ENCODE results near the gene KCNC1. TPM values are rescaled to one million over a fixed set of nuclear protein-coding genes. Genes with fewer than 3 reads are reported as not detected.

Gene KCNC1
- total and polyA plus RNA-seq, 2 experiments from 2014 or later = 0.11 TPM; not detected in 1

GRCh38 chr11:17813391-17814059 lies 78.9 kb downstream of the KCNC1 start:
- Histone ChIP-seq H2AFZ (no peak overlapping the region), H3K27me3 (ENCODE audit: insufficient read depth) (no peaks in the 10 kb centered on the region), H3K4me1 (ENCODE audit: insufficient read depth) (no peaks in the 10 kb centered on the region), H3K27ac (ENCODE audit: low read depth) (no peak overlapping the region), H3K36me3 (ENCODE audit: insufficient read depth) (no peaks in the 10 kb centered on the region), H3K4me3 (no peak overlapping the region), H3K9me2 (ENCODE audit: insufficient read depth) (no peaks in the 10 kb centered on the region), H3K4me2 (no peak overlapping the region), H3F3A (replicated peaks; ENCODE audit: low read depth) (no peaks in the 10 kb centered on the region), H3K79me2 (replicated peaks; ENCODE audit: insufficient read depth) (no peaks in the 10 kb centered on the region), H4K20me1 (replicated peaks; ENCODE audit: insufficient read depth) (no peaks in the 10 kb centered on the region)
- DNase-seq (ENCODE audit: low spot score) (no peak), ATAC-seq (no peak)
- Mint-ChIP-seq H3K9me3 (no peaks in the 10 kb centered on the region; the same call in 2 of the 3 replicates), H3K27ac (no peak overlapping the region), H3K4me3 (no peak overlapping the region), H3K27me3 (ENCODE audit: insufficient read depth, low read depth, poor library complexity) (peaks cover 6% of the 10 kb centered on the region), H3K4me1 (no peaks in the 10 kb centered on the region; the same call in 2 of the 3 replicates), H3K36me3 (ENCODE audit: low read depth) (no peaks in the 10 kb centered on the region)
- no peak for TF ChIP-seq POLR2AphosphoS5 (IDR thresholded peaks at IDR 0.05; ENCODE audit: low read depth)
- no peak for TF ChIP-seq NANOG (IDR thresholded peaks at IDR 0.05; ENCODE audit: borderline replicate concordance)
- no peak for TF ChIP-seq STAT1 (IDR thresholded peaks at IDR 0.05; ENCODE audit: unreplicated experiment)
- no peak for TF ChIP-seq ZNF462 (CRISPR knock-in tag; IDR thresholded peaks at IDR 0.05)
- TF ChIP-seq ZNF114 (CRISPR knock-in tag; IDR thresholded peaks at IDR 0.05) = no peak
- no peak for TF ChIP-seq JUNB (IDR thresholded peaks at IDR 0.05; ENCODE audit: unreplicated experiment)
- TF ChIP-seq CTCF (conservative IDR thresholded peaks at IDR 0.05; ENCODE audit: low read depth in 2 of 2) = no peak
- TF ChIP-seq REST (IDR thresholded peaks at IDR 0.05; ENCODE audit: unreplicated experiment) = no peak
- TF ChIP-seq ZNF331 (CRISPR knock-in tag; IDR thresholded peaks at IDR 0.05; ENCODE audit: low read depth) = no peak
- no peak for TF ChIP-seq CREB1 (CRISPR knock-in tag; IDR thresholded peaks at IDR 0.05; ENCODE audit: low read depth)
- no peak for TF ChIP-seq EZH2 (IDR thresholded peaks at IDR 0.05; ENCODE audit: low read depth, unreplicated experiment)
- TF ChIP-seq EZH2phosphoT487 (IDR thresholded peaks at IDR 0.05; ENCODE audit: unreplicated experiment) = no peak
- no peak for TF ChIP-seq ETS1 (IDR thresholded peaks at IDR 0.05)

All from GM23338 (cell line).